GM21423 (cell line): ENCODE results near the gene YOD1.

Experiments used
- ATAC-seq: cut with Tn5 transposase; IDR thresholded peaks from one replicate; pipeline ENCODE4 v1.9.1; 2021; ENCODE audit warnings: mild to moderate bottlenecking, moderate library complexity; ENCODE audit not compliant: unreplicated experiment

The YOD1 gene

DNA sequence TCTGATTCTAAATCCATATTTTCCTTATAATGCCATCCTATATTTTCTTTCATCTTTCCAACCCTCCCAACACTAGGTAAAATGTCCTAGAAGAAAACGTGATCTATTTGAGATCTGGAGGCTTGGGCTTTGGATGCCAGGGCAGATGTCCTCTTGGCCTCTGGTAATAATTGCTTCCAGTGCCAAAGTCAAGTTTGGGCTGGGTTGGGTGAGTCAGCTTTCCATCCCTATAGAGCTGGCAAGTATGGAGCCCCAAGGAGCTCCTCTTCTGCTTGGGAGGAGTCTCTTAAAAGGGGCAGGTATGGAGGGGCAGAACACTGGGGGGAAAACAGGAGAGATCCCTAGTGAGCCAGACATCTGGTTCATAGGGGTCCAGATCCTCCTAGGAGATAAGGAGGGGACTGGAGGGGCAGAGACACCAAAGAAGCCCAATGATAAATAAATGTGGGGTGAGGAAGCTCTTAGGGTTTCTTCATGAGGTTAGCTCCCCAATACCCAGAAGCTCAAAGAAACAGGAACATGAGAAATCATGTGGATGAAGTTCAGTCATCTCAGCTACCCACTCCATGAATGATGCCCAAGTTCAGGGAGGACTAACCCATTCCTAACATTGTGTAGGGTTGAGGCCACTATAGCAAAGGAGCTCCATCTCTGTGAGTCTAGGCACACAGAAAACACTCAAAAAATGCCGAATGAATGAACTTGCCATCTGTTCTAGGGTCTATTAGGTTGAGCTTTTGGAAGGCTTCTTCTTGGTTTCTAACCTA lies 21.9 kb downstream of the YOD1 start:
- no peak for ATAC-seq

DNA sequence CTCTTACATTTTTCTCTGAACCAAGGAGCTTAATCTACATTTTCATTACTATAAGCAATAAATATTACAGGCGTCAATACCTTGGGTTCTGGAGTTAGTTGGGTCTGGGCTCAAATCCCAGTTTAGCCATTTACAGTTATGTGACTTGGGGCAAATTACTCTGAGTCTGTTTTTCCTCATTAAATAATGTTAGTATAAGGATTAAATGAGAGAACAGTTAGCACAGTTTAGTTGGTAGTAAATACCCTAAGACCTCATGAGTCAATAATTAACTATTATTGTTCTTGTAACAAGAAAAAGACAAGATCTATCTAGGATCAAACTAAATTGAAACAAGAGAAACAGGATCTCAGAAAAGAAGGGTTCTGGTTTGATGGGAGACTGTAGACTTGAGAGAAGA lies 23.1 kb downstream of the YOD1 start:
- no peak for ATAC-seq

DNA sequence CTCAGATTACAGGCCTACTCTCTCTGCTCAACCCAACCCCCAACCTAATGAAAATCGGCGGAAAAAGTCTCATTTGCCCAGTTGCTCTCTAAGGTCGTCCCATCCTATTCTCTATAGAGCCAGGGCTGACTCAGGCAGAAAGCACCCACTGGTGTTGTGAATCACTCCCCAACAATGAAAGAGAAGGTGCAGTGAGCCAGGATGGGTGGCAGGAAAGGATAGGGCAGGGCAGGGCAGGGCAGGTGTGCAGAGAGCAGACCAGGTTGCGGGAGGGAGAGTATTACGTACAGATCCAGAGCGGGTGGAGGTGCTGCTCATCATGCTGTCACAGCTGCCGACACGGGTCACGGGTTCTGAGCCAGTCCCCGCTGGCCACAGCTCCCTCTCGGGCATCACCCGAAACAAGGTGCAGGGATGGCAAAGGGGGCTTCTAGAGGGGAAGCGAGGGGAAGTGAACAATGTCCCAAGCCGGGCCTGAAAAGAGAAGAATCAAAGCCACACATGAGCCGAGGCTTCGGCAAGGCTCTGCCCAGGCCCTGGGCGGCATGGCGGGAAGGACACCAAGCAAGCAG lies 23.7 kb downstream of the YOD1 start:
- no peak for ATAC-seq

DNA sequence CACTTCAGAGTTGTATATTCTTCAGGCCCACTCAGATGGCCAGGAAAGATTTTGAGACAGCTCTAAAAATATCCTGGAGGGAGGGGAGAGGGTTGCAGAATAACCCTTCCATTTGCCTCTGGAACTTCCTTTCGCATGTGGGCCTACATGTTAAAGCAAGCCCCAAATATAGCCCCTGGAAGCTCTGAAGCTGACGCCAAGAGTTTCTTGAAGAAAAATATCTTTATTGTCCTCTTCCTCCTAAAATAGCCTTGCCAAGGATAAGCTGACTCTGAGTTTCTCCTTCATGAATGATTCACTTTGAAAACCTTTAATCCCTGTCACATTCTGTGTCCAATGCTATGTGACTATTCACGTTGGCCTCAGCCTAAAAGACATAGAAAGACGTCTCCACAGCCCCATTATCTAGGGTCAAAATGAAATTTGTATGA lies 24.9 kb downstream of the YOD1 start:
- no peak for ATAC-seq

DNA sequence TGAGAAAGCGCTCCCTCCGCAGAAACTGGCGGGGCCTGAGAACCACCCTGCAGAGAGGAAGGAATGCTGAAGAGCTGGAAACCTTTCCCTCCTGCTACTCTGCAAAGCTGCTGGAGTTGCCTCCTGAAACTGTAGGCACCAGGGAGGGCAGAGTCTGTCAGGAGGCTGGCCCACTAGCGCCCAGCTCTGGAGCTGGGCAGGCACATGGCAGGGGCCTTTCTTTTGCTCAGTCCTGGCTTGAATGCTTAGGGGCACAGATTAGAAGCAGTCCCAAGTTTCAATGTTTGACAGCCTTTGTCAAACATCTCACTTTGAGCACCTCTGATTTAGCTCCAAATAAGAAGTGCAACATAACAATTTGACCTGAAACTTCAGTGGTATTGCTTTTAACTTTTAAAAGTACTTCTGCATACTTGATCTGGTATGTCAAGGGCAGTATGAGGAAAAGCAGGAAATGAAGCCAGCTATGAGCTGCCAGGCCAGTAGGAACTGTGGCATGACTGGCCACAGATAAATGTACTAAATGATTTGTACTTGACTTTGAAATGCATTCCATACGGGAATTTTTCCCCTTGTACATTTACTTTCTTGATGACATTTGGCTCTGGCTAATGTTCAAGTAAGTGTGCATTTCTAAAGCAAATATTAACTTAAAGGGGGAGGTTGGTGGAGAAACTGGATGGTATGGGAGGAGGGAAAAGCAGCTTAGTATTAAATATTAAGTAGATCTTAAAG lies 25.7 kb downstream of the YOD1 start:
- ATAC-seq = no peak

DNA sequence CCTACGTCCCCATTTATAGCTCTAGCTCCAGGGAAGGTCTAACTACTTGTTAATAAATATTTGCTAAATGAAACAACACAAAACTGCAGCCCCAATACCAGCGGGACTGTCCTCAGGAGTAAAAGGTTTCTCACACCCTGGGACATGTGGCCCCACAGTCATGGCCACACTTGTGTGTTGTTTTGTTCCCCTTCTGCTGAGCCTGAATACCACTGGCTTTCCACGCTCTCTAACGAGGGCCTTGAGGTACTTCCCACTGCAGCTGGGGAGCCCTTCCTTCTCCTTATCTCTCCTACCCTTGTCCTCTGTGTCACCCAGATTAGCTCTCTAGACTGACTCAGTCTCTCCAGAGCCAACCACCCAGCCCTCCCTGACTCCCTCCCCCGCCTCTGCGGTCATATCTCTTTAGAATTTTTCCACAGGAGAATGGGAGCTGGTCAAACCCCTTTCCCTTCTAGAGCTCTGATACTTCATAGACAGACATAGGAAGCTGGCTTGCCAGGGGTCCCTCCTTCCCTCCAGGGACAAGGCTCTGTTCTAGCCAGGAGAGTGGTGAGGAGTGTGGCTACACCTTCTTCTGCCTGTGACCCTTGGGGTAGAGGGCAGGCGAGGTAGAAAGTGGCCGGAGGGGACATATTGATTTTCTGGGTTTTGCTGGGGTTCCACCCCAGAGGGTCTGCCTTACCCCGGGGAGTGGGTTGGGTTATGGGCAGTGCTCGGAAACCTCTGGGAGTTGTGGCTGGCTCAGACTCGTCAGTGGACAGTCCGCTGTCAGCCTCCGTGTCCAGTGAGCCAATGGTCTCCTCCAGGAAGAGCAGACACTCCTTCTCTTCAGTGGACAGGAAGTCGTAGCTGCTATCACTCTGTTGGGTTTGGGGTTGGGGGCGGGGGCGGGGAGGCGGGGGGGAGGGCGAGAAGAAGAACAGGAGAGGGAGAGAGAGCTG lies 26.5 kb downstream of the YOD1 start:
- no peak for ATAC-seq

DNA sequence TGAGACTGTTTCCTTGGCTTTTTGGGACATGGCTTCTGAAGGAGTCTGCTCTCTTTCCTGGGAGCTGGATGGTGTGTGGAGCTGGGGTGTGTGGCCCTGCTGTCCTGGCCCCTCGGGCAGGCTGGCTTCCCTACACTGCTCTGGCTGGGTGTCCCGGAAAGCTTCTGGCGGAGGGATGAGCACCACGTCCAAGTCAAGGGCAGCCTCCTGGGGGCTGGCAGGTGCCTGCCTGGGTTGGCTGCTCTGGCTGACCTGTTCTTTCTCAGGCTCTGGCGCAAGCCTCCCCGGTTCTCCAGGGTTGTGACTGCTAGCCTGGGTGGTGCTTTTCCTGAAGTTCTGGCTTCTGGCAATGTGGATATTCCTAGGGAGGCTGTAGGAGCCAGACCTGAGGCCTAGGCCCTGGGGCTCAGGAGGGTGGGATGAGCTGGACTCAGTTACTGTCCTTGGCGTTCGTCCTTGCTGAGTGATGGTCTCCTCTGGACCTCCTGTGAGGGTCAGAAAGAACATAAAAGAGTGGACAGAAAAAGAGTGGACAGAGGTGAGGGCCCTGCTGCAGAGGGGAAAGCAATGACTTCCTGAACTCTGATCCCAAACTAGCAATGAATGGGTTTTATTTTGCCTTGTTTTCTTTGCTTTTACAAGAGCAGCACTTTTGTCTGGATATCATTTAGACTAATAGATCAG lies 27.9 kb downstream of the YOD1 start:
- no peak for ATAC-seq

DNA sequence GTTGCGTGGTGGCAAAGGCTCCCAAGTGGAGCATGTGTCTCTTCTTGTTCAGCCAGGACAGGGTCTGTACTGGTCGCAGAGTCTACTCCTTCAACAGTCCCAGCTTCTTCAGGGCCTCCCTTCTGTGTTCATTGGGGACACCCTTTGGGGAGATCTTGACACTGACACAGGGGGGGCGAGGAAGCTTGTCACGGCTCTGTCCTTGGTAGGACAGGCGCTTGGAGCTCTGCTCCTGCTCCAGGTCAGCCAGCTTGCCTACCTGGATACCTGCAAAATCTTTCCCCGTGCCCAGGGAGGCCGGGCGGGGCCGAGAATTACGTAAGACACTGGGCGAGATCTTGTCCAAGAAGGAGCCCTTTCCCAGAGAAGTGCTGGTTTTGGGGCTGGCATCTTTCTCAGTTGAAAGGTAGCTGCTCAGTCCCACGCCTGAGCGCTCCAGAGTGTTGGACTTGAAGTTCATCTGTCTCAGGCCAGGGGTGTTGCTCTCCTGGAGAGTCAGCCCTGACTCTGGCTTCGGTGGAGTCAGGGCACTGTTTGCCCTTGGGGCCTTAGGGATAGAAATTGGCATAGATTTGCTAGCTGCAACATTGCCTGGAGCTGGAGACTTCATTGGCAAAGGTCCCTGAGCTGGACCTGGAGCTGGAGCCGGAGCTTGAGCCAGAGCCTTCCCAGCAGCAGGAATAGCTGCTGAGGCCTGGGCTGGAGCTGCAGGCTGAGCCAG lies 29.0 kb downstream of the YOD1 start:
- no peak for ATAC-seq

DNA sequence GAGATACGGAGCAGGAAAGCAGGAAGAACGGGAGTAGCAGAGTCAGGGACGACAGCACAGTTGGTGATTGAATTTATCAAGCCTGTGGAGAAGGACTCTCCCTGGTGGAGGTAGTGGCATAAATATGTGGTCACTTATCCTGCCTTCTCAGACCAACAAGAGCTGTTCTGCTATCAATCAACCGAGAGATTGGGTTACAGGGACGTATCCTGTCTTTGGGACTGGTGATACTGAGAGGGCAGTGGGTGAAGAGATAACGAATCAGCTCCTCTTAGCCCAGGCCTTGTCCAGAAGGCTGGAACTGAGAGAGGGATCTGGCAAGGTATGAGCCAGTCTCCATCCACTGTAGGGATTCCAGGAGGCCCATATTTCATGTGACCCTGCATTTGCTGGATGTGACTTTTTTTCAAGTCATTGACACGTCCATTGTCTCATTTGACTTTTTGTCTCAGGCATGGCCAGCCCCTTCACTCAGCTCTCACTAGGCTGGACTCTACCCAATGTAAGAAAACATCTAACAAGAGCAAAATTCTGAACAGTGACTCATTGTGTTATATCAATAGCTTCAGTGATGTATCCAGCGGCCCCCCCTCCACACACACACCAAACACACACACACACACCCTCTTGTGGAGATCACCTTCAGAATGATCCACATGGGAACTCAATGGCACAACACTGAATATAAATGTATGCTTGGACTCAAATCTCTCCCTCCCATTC lies 29.7 kb downstream of the YOD1 start:
- ATAC-seq = no peak

DNA sequence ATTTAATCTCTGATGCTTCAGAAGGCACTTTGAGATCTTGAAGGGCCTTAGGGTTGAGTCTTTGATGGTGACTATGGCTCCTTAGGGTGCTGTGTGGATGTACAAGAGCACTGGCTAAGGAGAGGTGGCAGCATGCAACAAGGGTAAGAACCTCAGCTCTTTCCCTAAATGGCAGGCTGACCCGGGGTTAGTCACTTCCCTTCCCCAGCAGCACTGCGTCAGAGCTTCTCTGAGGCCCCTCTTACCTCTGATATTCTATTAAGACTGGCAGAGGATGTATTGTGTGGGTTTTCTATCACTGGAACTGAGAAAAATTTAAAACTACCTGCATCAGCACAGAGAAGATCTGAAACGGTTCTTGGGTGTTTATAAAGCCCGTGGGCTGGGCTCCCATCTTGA lies 30.3 kb downstream of the YOD1 start:
- ATAC-seq = no peak

DNA sequence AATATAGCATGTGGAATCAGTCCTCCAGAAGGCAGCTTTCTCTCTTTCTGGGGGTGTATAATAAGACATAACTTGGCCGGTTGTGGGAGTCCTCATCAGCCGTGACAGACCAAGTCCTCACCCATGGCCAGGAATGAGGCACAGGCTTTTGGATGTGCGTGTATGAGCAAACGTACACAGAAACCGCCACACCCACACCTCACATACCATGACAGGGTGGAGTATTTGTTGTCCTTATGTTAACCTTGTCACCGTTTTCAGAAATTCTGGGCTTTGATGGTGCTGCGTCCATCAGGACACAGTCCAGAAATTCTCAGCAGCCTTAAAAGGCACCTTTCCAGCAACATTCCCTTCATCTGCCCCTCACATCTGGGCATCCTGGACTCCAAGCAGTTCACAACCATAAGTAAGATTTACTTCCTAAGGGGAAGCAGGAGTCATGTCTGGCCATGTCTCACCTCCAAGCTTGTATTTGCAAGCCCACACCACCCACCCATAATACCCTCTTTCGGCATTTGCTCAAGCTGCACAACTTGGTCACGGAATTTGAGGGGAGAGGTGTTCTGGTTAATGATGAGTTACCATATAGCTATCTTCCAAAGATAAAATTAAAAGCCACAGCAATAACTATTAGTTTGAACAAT lies 30.8 kb downstream of the YOD1 start:
- ATAC-seq = no peak

DNA sequence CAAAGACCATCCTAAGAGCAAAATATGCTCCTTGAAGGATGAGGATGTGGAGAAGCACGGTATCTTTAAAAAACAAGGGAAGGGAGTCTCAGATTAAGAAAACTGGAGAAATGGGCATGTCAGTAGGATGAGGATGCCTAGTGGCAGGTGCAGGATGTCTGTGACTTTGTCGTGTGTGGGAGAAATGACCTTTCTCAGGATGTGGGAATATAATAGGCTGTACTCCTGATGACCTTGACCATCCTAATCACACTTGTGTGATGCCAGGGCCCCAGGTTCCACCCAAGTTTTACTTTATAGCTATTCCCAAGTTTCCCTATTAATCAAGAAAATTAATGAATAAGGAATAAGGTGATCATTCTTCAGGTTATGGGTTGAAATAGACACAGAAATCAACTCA lies 31.3 kb downstream of the YOD1 start:
- no peak for ATAC-seq

DNA sequence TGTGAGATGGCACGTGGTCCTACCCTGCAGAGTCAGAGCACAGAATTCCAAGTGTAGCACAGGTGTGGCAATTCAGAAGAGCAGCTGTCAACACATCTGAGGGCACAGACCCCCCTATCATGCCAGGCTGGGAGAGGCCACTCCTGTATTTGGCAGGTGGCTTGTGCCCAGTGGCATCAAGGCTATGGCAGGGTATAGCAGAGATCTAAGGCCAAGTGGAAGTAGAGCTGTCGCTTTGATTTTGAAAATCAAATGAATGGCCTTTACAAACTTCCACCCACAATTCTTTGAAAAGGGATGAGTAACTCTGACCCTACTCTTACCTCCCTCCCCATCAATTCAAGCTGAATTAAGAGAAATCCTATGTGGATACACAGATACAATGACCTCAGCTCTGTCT lies 31.8 kb downstream of the YOD1 start:
- no peak for ATAC-seq

DNA sequence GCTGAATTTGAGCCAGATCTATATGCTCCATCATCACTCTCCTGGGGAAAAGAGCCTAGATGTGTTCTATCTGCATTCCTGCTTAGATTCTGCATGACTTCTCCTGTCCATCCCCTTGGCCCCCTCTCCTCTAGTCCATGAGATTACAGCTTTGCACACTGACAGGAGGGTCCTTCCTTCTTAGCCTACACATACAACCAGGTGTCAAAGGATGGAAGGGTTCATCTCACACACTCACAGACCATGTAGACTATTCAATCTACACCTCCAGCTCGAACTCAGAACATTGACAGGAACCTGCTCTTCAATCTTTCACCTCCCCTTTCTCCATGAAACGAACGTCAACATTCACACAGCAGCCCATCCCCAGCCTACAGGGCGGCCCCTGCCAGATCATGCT lies 32.3 kb downstream of the YOD1 start:
- ATAC-seq = no peak

DNA sequence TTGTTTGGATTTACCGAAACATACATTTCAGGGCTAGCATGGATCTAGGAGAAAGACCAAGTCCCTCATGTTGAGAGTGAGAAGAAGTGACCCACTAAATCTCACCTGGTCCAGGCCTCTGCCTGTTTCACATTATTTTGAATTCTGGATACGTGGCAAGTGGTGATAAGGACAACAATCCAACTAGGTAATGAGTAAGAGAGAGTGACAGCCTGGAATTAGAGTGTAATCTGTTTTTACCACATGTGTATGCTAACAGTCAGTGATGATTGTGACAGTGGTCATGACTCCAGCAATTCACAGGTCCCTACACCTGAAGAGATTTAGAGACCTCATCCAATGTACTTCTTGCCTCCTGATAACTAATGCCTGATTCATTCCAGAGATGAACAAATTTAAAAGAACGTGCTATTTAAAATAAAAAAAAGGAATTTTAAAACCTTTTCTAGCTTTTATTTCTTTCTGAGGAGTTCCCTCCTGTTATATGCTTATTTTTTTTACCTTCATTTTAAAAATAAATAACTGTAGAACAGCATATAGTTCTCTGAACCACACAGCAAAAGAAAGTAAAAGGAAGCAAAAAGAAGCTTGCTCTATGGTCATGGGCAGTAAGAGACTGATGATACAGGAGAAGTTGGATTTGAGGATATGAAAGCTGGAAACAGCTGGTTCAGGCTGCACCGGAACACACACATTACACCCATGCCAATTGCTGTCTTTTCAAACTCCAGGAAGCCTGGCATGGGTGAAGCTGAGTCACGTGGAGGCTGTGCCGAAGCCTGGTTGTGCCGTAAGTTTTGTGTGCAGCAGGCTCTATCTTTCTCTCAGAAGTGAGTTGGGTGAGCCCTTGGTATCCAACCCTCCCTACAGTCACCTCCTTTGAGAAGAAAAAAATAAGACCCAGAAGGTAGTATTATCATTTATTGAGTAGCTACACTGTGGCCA lies 33.1 kb downstream of the YOD1 start:
- no peak for ATAC-seq

DNA sequence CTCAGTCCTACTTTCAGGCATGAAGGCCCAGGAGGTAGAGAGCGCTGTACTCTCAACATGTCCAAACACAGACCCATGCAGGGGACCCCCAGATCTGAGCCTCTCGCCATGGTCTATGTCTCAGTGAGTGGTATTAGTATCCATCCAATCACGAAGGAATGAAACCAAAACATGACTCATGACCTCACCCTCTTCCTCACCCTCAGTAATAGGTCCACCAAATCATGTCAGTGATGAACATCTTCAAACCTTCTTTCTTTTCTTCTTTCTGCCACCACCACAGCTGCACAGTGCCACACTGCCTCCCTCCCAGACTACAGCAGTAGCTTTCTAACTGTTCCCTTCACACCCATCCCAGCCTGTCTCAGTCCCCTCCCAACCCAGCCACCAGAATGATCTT lies 35.2 kb downstream of the YOD1 start:
- ATAC-seq = no peak

DNA sequence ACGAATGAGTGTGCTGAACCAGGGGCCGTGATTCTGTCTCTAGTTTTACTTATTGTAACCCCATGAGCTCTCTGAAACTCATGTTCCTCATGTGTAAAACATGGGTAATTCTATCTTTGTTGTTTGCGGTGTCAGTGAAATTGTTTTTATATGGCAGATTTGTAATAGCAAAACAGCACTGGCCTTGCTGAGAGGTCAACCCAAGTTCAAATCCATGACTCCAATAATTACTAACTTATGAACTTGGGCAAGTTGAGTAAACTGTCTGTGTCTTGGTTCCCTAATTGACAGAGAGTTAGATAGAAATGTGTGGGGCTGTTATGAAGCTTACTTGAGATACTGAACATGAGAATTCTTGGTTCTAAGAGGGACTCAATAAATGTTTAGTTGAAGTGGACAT lies 36.3 kb downstream of the YOD1 start:
- ATAC-seq = no peak
